Measurements from ENCODE around the gene ARVCF.

Gene ARVCF

GRCh38 chr22:20053407-20054033 lies 36.9 kb upstream of the ARVCF start:
- no peak for DNase-seq

- DNase-seq, result no peak
These were observed 36.0 kb upstream of the ARVCF start for GRCh38 chr22:20052309-20053259.

- DNase-seq, result no peak
These were observed 35.3 kb upstream of the ARVCF start for GRCh38 chr22:20051927-20052308.

- no peak for DNase-seq
These were observed 30.1 kb upstream of the ARVCF start for GRCh38 chr22:20046730-20047129.

GRCh38 chr22:20044495-20045151 lies 28.0 kb upstream of the ARVCF start:
- DNase-seq, result no peak

- DNase-seq, result no peak
These were observed 27.3 kb upstream of the ARVCF start for GRCh38 chr22:20043997-20044342.

- no peak for DNase-seq
These were observed 26.7 kb upstream of the ARVCF start for GRCh38 chr22:20043057-20043996.

- DNase-seq, result no peak
These were observed 23.9 kb upstream of the ARVCF start for GRCh38 chr22:20040327-20041200.

GRCh38 chr22:20039683-20040325 lies 23.2 kb upstream of the ARVCF start:
- no peak for DNase-seq

GRCh38 chr22:20038574-20038973 lies 22.0 kb upstream of the ARVCF start:
- DNase-seq, result no peak

GRCh38 chr22:20037419-20037818 lies 20.8 kb upstream of the ARVCF start:
- DNase-seq, result no peak

- DNase-seq, result no peak
These were observed 20.1 kb upstream of the ARVCF start for GRCh38 chr22:20036535-20037392.

GRCh38 chr22:20036084-20036482 lies 19.5 kb upstream of the ARVCF start:
- no peak for DNase-seq

GRCh38 chr22:20035375-20036083 lies 18.9 kb upstream of the ARVCF start:
- DNase-seq, result no peak

GRCh38 chr22:20034143-20034542 lies 17.5 kb upstream of the ARVCF start:
- DNase-seq, result no peak

GRCh38 chr22:20033045-20033706 lies 16.6 kb upstream of the ARVCF start:
- DNase-seq, result no peak

GRCh38 chr22:20032407-20032991 lies 15.9 kb upstream of the ARVCF start:
- no peak for DNase-seq

- DNase-seq, result no peak
These were observed 15.2 kb upstream of the ARVCF start for GRCh38 chr22:20031732-20032406.

Measured in NCI-H1436 (cell line).